Loucy (cell line): ENCODE measurements around the gene GPR171.

Experiments
- H2AFZ ChIP-seq: fragments of 200-600 bp; sonication (generic); 2 replicates; pipeline ENCODE4 v1.6.0; 2016; ENCODE audit warnings: antibody characterized with exemption, mild to moderate bottlenecking, low read length, moderate library complexity
- H3F3A ChIP-seq: fragments of 200-600 bp; 2 replicates; pipeline ENCODE4 v1.6.0; 2016; ENCODE audit warnings: antibody characterized with exemption, low read depth, mild to moderate bottlenecking
- H3K27me3 ChIP-seq: fragments of 200-600 bp; sonication (generic); 2 replicates; pipeline ENCODE4 v1.6.1; 2014; ENCODE audit warnings: low read length, mild to moderate bottlenecking; ENCODE audit not compliant: insufficient read depth, poor library complexity, severe bottlenecking
- H3K36me3 ChIP-seq: fragments of 200-600 bp; sonication (generic); 2 replicates; pipeline ENCODE4 v1.6.1; 2016; ENCODE audit warnings: low read length; ENCODE audit not compliant: insufficient read depth
- H3K4me1 ChIP-seq: fragments of 200-600 bp; sonication (generic); 2 replicates; pipeline ENCODE4 v1.5.1; 2014; ENCODE audit warnings: low read length, mild to moderate bottlenecking; ENCODE audit not compliant: insufficient read depth, poor library complexity, severe bottlenecking
- H3K4me2 ChIP-seq: fragments of 200-600 bp; sonication (generic); 2 replicates; pipeline ENCODE4 v1.6.0; 2014; ENCODE audit warnings: antibody characterized with exemption, low read length, low read depth, mild to moderate bottlenecking; ENCODE audit not compliant: poor library complexity, severe bottlenecking
- H3K4me3 ChIP-seq: fragments of 200-600 bp; sonication (generic); 2 replicates; pipeline ENCODE4 v1.5.1; 2014; ENCODE audit warnings: low read length, mild to moderate bottlenecking, mixed read lengths; ENCODE audit not compliant: poor library complexity, severe bottlenecking
- H3K79me2 ChIP-seq: fragments of 200-600 bp; sonication (generic); 2 replicates; pipeline ENCODE4 v1.6.1; 2014; ENCODE audit warnings: low read length; ENCODE audit not compliant: insufficient read depth
- H3K9ac ChIP-seq: fragments of 200-600 bp; sonication (generic); 2 replicates; pipeline ENCODE4 v1.6.0; 2014; ENCODE audit warnings: mild to moderate bottlenecking, low read depth, low read length, moderate library complexity; ENCODE audit not compliant: poor library complexity, severe bottlenecking
- H3K9me2 ChIP-seq: fragments of 200-600 bp; sonication (generic); replicated peaks from 2 replicates; pipeline ENCODE4 v1.6.1; 2016; ENCODE audit warnings: low read depth, low read length, mixed read lengths
- H3K9me3 ChIP-seq: fragments of 200-600 bp; sonication (generic); 2 replicates; pipeline ENCODE4 v1.6.1; 2014; ENCODE audit warnings: mild to moderate bottlenecking, antibody characterized with exemption, low read length, low read depth; ENCODE audit not compliant: insufficient read depth
- H4K20me1 ChIP-seq: fragments of 200-600 bp; sonication (generic); 2 replicates; pipeline ENCODE4 v1.6.0; 2014; ENCODE audit warnings: antibody characterized with exemption, low read length, mild to moderate bottlenecking; ENCODE audit not compliant: insufficient read depth, poor library complexity, severe bottlenecking
- CTCF ChIP-seq: fragments of 200-600 bp; sonication (generic); conservative IDR thresholded peaks from 2 replicates; pipeline ENCODE4 v1.5.1; 2014; ENCODE audit warnings: mild to moderate bottlenecking, antibody characterized with exemption, low read length
- EZH2phosphoT487 ChIP-seq: fragments of 200-600 bp; IDR thresholded peaks from 2 replicates; pipeline ENCODE4 v1.6.1; 2018; ENCODE audit warnings: antibody characterized with exemption, mild to moderate bottlenecking, moderate library complexity, borderline replicate concordance

GPR171 gene

GRCh38 chr3:151218136-151218535, 15.1 kb upstream of the GPR171 start:
- Histone ChIP-seq H4K20me1 (no peaks in the 10 kb centered on the region), H2AFZ (no peak overlapping the region), H3K9me2 (no peaks in the 10 kb centered on the region), H3K4me1 (no peaks in the 10 kb centered on the region), H3K9me3 (no peaks in the 10 kb centered on the region; the same call in 1 of the 2 replicates), H3K27me3 (no peaks in the 10 kb centered on the region), H3K9ac (no peak overlapping the region), H3F3A (no peaks in the 10 kb centered on the region), H3K36me3 (peaks cover 30% of the 10 kb centered on the region; the same call in 1 of the 2 replicates), H3K4me2 (no peak overlapping the region), H3K4me3 (no peak overlapping the region), H3K79me2 (no peaks in the 10 kb centered on the region)
- TF ChIP-seq CTCF (no peak), EZH2phosphoT487 (no peak)

GRCh38 chr3:151216641-151217607, 13.9 kb upstream of the GPR171 start:
- Histone ChIP-seq H3F3A (no peaks in the 10 kb centered on the region), H4K20me1 (no peaks in the 10 kb centered on the region), H3K4me1 (no peaks in the 10 kb centered on the region), H3K4me3 (no peak overlapping the region), H3K27me3 (no peaks in the 10 kb centered on the region), H3K9ac (no peak overlapping the region), H3K79me2 (no peaks in the 10 kb centered on the region), H3K4me2 (no peak overlapping the region), H2AFZ (no peak overlapping the region), H3K9me3 (no peaks in the 10 kb centered on the region; the same call in 1 of the 2 replicates), H3K9me2 (no peaks in the 10 kb centered on the region), H3K36me3 (peaks cover 25% of the 10 kb centered on the region; the same call in 1 of the 2 replicates)
- TF ChIP-seq EZH2phosphoT487 (no peak), CTCF (no peak)

DNA sequence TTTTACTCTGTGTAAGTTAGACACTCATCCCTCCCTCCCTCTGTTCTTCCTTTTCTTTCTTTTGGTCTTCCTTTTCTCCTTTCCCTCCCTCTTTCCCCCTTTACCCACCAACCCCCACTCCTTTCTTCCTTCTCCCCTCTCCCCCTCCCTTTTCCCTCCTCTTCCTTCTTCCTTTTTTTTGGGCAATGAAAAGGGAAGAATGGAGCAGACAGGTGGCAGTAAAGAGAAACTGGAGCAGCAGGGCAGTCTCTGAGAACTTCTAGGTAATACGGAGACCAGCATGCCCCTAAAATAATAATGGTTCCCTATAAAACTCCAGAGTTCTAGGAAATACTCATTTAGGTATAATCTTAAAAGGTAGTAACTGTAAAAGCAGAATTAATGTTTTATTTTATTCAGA, 11.4 kb upstream of the GPR171 start:
- Histone ChIP-seq H3K9ac (no peak overlapping the region), H3F3A (no peaks in the 10 kb centered on the region), H3K9me2 (no peaks in the 10 kb centered on the region), H4K20me1 (no peaks in the 10 kb centered on the region), H3K36me3 (peaks cover 5% of the 10 kb centered on the region; the same call in 1 of the 2 replicates), H3K9me3 (no peaks in the 10 kb centered on the region), H3K79me2 (no peaks in the 10 kb centered on the region), H3K4me3 (no peak overlapping the region), H2AFZ (no peak overlapping the region), H3K4me1 (peaks cover 7% of the 10 kb centered on the region), H3K27me3 (no peaks in the 10 kb centered on the region), H3K4me2 (no peak overlapping the region)
- no peak for TF ChIP-seq CTCF
- no peak for TF ChIP-seq EZH2phosphoT487
